ENCODE data around the gene ETV3.

The ETV3 gene

GRCh38 chr1:157137408-157138219 lies 581 bp downstream of the ETV3 start:
- no peak for DNase-seq (ENCODE audit: low read depth)

GRCh38 chr1:157137046-157137407 lies 1.2 kb downstream of the ETV3 start:
- DNase-seq (ENCODE audit: low read depth), result no peak

GRCh38 chr1:157136133-157136532 lies 2.1 kb downstream of the ETV3 start:
- no peak for DNase-seq (ENCODE audit: low read depth)

- no peak for DNase-seq (ENCODE audit: low read depth)
These were observed 2.5 kb downstream of the ETV3 start for GRCh38 chr1:157135646-157136045.

GRCh38 chr1:157135070-157135469 lies 3.1 kb downstream of the ETV3 start:
- no peak for DNase-seq (ENCODE audit: low read depth)

DNA sequence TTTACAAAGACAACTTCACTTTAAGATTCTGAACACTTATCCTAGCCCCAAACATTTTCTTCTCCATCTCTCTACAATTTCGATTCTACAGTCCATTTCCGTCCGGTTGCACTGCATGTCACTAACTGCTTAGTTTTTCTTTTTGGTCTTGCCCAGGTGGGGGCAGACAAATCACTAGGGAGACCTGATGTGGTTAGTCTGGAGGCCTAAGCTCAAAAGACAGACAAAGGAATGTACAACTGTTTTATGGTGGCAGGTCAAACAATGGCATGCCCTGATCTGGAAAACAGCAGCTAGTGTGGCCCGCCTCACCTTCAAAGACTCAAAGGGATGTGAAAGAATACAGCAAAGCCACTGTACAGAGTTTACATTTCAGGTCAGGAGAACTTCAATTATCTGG lies 3.8 kb downstream of the ETV3 start:
- DNase-seq (ENCODE audit: low read depth), result no peak

DNA sequence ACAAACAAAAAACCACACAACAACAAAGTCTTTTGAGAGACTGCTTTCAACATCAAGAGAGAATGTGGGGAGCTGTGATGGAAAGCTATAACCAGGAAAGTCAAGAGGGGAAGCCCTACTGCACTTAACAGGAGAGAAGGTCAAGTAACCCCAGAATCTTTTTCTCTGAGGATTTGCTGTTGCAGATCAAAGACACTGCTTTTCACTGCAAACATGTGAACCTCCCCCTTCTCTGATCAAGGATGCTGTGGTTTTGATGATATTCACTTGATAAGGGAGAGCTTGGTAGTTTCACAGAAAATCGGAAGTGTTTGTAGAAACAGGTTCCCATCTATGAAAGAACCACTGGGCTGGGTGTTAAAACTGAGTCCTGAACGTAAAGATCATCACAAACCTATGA lies 4.8 kb downstream of the ETV3 start:
- no peak for DNase-seq (ENCODE audit: low read depth)

DNA sequence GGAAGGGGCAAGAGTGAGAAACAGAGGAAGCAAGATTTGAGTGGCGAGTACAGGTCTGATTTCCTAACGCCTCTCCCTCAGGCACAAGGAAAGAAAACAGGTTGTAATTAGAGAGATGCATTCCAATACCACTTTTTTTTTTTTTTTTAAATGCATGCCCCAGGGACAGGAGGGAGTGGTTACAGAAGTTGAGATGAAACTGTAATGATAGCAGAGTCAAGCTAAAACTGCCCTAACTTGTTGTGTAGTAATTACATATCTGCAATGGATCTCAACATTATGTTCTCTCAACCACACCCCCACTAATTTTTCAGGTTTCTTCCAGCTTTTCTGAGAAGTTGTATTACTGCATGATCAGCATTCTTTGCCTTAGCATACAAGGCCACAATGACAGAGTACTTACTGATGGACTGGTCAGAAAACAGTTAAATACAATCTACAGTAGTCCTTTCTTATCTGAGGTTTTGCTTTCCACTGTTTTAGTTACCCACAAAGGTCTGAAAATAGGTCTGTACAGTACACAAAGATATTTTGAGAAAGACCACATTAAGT lies 5.5 kb downstream of the ETV3 start:
- no peak for DNase-seq (ENCODE audit: low read depth)

DNA sequence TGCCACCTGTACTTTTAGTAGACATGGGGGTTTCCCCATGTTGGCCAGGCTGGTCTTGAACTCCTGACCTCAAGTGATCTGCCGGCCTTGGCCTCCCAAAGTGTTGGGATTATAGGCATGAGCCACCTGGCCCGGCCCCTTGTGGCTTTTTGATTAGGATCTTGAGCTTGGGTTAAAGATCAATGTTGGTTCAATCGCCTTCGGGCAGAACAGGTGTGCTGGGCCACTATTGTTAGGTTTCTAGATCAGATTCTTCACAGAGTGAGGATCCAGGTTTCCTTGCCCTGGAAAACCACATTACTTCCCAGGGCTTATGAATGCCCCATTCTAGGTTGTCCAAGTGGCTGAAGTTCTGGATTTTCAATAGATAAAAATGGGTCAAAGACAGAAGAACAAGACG lies 6.1 kb downstream of the ETV3 start:
- DNase-seq (ENCODE audit: low read depth), result no peak

- DNase-seq (ENCODE audit: low read depth), result no peak
These were observed 6.9 kb downstream of the ETV3 start for GRCh38 chr1:157131281-157131680.

DNA sequence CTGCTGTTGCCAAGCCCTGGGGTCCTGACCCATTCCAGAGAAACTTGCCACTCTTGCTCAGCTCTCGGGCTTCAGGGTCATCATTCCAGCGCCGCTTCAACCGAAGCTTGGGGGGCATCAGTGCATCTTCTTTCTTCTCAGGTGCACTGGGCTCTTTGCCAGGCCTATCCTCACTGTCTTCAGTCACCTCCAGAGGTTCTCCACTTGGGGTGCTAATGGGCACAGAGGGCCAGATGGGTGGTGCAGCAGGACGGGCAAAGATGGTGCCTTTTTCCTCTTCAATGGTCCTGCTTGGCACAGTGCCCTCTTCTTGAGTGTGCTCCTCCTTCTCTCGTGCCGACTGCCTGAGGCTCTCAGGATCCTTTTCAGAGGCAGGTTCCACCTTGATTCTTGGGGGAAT lies 13.3 kb downstream of the ETV3 start:
- no peak for DNase-seq (ENCODE audit: low read depth)

DNA sequence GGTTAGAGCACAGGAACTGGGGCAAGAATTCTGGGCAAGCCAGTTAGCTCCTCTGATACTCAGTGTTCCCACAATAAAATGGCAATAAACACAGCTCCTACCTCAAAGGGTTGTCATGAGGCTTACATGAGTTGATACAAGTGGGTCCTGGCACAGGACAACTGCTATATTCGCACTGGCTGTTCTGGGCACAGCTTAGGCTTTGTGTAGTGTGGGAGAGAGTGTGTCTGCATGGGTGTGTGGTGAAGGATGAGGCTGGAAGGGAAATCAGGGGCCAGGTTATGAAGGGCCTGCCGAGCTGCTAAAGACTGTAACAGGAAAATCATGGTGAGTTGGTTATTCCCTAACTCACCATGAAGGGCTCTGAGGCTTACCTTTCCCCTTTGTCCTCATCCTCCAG lies 18.7 kb downstream of the ETV3 start:
- no peak for DNase-seq (ENCODE audit: low read depth)

- no peak for DNase-seq (ENCODE audit: low read depth)
These were observed 19.2 kb downstream of the ETV3 start for GRCh38 chr1:157119008-157119407.

- DNase-seq (ENCODE audit: low read depth), result no peak
These were observed 20.6 kb downstream of the ETV3 start for GRCh38 chr1:157117527-157118057.

DNA sequence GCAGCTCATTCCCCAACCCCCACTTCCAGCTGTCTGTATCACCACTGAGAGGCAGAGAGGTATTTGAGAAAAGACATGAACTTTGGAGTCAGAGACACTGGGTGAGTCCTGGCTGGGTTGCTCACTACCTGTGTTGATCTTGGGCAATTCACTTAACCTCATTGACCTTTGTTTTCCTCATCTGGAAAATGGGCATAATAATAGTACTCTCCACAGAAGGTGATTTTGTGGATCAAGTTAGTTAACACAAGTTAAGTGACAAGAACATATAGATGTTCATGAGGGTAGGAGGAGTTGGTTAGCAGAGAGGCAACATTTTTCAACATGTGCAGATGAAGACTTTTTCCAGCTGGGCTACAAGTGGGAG lies 21.5 kb downstream of the ETV3 start:
- DNase-seq (ENCODE audit: low read depth), result no peak

GRCh38 chr1:157115851-157116736 lies 22.1 kb downstream of the ETV3 start:
- DNase-seq (ENCODE audit: low read depth), result no peak

DNA sequence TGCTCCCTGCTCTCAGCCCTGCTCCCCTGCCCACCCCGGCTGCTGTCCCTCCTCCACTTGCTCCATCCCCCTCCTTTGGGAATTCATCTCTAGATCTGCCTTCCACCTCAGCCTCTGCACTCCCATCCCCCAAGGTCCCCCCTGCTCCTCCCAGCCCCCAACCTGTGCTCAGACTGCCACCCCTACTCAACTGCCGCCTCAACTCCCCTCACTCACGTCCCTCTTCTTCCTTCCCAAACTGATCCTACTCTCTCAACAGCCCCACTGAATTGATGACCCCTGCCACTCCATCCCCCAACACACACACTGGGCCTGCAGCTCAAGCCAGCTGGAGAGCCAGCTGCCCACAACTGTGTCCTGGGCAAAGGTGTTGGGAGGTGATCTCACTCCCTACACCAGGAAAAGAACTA lies 22.8 kb downstream of the ETV3 start:
- DNase-seq (ENCODE audit: low read depth), result no peak

DNA sequence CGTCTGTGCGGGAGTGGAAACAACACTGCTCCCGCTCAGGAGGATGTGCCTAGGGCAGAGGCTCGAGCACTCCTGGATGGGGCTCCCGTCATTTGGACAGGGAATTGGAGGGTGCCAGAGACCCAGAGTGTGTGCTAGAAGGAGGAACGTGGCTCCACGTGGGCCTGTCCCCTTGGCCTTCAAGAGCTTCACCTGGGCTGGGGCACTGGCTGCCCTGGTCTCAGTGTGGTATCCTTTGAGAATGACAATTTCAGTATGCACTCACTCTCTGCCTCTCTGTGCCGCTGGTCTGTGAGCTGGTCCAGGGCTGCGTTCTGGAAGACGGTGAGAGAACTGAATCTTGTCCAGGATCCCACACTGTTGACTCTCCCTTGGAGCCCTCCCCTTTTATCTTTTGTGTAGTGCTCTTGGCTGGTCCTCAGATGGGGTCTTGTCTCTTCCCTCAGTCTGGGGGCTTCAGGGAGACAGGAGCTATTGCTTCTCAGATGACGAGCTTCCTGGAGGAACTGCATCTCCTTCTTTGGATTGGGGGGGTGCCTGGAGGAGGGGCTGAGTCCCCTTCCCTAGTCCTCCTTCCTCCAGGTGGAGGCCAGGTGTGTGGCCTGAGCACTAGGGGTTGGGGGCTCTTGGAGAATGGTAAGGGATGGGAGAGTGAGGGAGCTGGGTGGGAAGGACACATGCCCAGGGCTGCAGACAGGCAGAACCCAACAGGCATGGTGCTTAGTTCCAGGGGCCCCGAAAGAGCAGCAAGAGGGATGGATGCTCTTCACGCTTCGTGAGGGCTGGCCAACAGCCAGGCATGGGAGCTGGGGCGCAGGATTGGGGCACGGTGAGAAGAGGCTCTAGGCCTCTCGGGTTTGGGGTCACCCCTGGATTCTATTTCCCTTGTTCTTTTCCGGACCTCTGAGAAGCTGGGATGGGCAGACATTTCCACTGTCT lies 23.7 kb downstream of the ETV3 start:
- DNase-seq (ENCODE audit: low read depth), result no peak

- no peak for DNase-seq (ENCODE audit: low read depth)
These were observed 24.6 kb downstream of the ETV3 start for GRCh38 chr1:157113631-157114030.

- DNase-seq (ENCODE audit: low read depth), result no peak
These were observed 25.1 kb downstream of the ETV3 start for GRCh38 chr1:157113106-157113505.

- no peak for DNase-seq (ENCODE audit: low read depth)
These were observed 25.9 kb downstream of the ETV3 start for GRCh38 chr1:157112186-157112867.
